Posterior cingulate gyrus (tissue), 11 donors: ENCODE measurements around the gene TUBA8.
"Not testable (repeated sequence)": the region's sequence is repeated elsewhere in the genome, so short reads cannot be mapped to it uniquely, and the experiment has no call there.

Source experiments
- DNase-seq, 10 donors: peaks; one replicate each; pipeline versions ENCODE4 v3.0.0 to v3.0.0-alpha.2; 2020 to 2021; ENCODE audit warnings: mixed read lengths in 3 of 10
- intact Hi-C: fragments of 100-400 bp; cut with DNase I; formaldehyde crosslinking; loops from one replicate; pipeline ENCODE4 v1.15.1; 2023

The TUBA8 gene

GRCh38 chr22:18120857-18121256 lies 10.2 kb downstream of the TUBA8 start:
- no peak for DNase-seq
- intact Hi-C loops = no loop called here

- intact Hi-C loops = no loop called here
- DNase-seq = peak in 2 of 10 donors; percentile 27 to 64
Measured at GRCh38 chr22:18121506-18121905, 10.9 kb downstream of the TUBA8 start.

GRCh38 chr22:18121954-18122554 lies 11.4 kb downstream of the TUBA8 start:
- peak in 1 of 10 donors; percentile 52 for DNase-seq
- intact Hi-C loops = no loop called here

- DNase-seq, intact Hi-C loops: not testable (repeated sequence)
Measured at GRCh38 chr22:18123476-18124025, 12.9 kb downstream of the TUBA8 start.

GRCh38 chr22:18126606-18127005 lies 16.0 kb downstream of the TUBA8 start:
- intact Hi-C loops = no loop called here
- no peak for DNase-seq

GRCh38 chr22:18130018-18130417 lies 19.4 kb downstream of the TUBA8 start:
- DNase-seq = no peak
- intact Hi-C loops = no loop called here

GRCh38 chr22:18130699-18131429 lies 20.3 kb downstream of the TUBA8 start:
- intact Hi-C loops = no loop called here
- no peak for DNase-seq

- intact Hi-C loops = no loop called here
- DNase-seq = no peak
Measured at GRCh38 chr22:18133452-18133851, 22.8 kb downstream of the TUBA8 start.

GRCh38 chr22:18136563-18137320 lies 26.1 kb downstream of the TUBA8 start:
- intact Hi-C loops = no loop called here
- no peak for DNase-seq

- intact Hi-C loops, DNase-seq: not testable (repeated sequence)
Measured at GRCh38 chr22:18141004-18141403, 30.4 kb downstream of the TUBA8 start.

- no peak for DNase-seq
- intact Hi-C loops = no loop called here
Measured at GRCh38 chr22:18144105-18144504, 33.5 kb downstream of the TUBA8 start.

GRCh38 chr22:18145676-18146388 lies 35.2 kb downstream of the TUBA8 start:
- DNase-seq = peak in 1 of 10 donors; percentile 72
- intact Hi-C loops = no loop called here

GRCh38 chr22:18146389-18146753 lies 35.8 kb downstream of the TUBA8 start:
- no peak for DNase-seq
- intact Hi-C loops = no loop called here

GRCh38 chr22:18147791-18148190 lies 37.2 kb downstream of the TUBA8 start:
- intact Hi-C loops = no loop called here
- peak in 1 of 10 donors; percentile 18 for DNase-seq

GRCh38 chr22:18148293-18148965 lies 37.8 kb downstream of the TUBA8 start:
- intact Hi-C loops = no loop called here

GRCh38 chr22:18152519-18152918 lies 41.9 kb downstream of the TUBA8 start:
- no peak for DNase-seq
- intact Hi-C loops = no loop called here

More at GRCh38 chr22:18148293-18148965, 37.8 kb downstream of the TUBA8 start:
- DNase-seq = peak in 1 of 10 donors; percentile 46

- intact Hi-C loops = no loop called here
- DNase-seq = peak in 1 of 10 donors; percentile 2
Measured at GRCh38 chr22:18154821-18155390, 44.3 kb downstream of the TUBA8 start.

- intact Hi-C loops = not testable (repeated sequence)
- DNase-seq = peak in 1 of 10 donors; percentile 69
Measured at GRCh38 chr22:18155546-18155945, 44.9 kb downstream of the TUBA8 start.

GRCh38 chr22:18156878-18157713 lies 46.5 kb downstream of the TUBA8 start:
- DNase-seq = peak; percentile 43 to 95 (median 72)
- intact Hi-C loops = no loop called here
